Activated CD8-positive, alpha-beta memory T cell treated with anti-CD3 and anti-CD28 coated beads, Interleukin-2, amount 50 U/mL, for 1 hour (primary cell): Measurements from ENCODE around the gene TRIM42.

Experiments used
- DNase-seq: peaks from one replicate; pipeline ENCODE4 v3.0.0-alpha.2; 2020; ENCODE audit errors: extremely low read depth

TRIM42 gene

DNA sequence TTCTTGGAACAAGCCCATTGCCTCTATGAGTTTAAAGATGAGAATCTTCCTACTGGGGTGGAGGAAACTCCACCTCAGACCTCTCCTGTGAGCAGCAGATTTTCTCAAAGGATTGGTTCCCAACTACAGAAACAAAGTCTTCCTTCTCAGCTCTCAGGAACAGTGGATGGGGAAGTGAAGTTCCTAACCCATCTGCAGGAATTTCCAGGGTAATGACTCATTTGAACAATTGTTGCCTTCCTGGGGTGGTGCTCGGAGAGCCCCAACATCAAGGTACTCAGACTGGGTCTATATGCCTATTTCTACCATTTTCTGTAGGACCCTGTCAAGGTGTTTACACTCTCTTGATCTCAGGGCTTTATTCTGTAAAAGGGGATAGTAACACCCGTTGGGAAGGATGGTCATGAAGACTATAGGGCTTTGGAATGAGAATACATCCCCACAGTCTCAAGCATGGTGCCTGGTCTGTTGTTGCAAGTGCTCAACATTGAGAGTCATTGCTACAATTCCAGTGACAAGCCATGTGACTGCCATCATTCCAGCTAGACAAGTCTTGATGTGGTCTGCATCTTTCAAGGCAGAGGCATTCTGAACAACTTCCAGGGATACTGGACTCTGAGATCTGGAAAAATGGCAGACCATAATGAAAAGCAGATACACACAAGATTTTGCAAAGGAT lies 33.0 kb downstream of the TRIM42 start:
- DNase-seq: no peak

DNA sequence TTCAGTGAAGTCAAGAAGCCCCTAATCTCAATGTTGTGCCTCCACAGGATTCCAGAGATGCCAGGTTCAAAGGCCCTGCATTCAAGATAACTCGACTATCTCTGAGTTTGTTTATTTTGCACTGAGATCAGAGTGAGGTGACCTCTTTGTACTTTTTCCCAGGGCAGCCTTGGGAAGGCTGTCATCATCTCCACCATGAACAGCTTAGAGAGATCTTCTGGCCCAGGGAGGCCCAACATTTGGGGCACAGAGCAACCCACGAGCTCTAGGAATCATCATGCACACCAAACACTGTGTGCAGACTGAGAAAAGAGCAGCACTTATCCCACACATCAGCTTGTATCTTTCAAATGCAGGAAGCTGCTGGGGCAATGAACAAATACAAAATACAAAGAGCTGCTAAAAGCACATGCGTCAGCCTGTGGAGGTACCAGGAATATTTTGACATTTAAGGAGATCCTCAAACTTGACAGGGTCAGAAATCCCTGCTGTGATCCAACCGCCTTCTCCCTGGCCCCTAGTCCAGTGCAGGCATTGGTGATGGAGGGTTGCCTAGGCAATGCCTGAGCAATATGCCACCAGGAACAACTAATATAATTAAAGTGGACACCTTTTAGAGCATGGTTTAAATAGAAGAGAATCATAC lies 33.6 kb downstream of the TRIM42 start:
- DNase-seq: no peak

- no peak for DNase-seq
Measured at GRCh38 chr3:140712301-140712700, 34.4 kb downstream of the TRIM42 start.

DNA sequence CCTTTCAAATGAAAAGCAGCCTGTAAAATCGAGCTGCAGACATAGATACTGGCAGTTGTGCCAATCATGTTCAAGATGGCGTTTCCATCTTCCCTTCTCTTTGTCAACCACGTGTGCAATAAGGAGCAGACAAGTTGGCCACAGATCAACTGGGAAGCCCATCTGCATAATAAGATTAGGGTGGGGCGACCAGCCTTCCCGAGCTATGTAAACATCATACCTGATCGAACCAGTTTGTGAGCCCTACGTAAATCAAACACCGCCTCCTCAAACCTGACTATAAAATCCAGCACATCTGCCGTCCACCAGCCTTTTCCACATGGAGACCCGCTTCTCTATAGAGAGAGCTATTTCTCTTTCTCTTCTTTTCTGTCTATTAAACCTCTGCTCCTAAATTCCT lies 37.2 kb downstream of the TRIM42 start:
- DNase-seq: no peak

DNA sequence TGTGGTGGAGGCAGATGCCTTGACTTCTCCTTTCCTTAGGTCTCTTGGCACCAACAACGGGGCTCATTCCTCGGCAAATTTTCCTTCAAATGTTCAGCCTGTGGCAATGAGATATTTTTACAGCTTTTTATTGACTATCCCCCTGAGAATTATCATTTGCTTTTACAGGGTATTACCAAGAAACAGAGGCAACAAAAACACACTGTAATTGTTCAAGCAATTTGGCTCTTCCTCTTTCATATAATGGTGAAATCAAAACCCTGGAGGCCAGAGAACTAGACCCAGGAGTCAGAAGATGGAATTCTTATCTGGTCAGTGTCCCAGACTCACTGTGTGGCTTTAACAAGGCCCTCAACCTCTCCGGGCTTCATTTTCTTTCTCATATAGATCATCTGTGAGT lies 40.1 kb downstream of the TRIM42 start:
- no peak for DNase-seq

GRCh38 chr3:140719841-140720614 lies 42.2 kb downstream of the TRIM42 start:
- DNase-seq: no peak

DNA sequence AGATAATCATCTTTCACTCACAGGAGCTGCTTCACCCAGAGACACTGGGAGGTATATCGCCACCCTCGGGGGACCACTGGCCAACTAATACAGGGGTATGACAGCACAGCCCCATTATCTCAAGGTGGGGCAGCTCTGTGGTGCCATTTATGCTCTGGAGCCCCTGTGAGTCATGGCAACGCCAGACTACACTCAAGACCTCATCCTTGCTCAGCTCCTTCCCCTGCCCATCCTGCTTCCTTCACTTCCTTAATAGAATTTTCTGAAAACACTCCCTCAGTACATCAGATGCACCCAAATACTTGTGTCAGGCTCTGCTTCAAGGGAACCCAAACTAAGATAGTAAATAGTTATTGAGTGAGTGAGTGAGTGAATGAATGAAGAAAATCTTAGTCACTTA lies 45.7 kb downstream of the TRIM42 start:
- DNase-seq: no peak

- no peak for DNase-seq
Measured at GRCh38 chr3:140724856-140725812, 47.3 kb downstream of the TRIM42 start.

DNA sequence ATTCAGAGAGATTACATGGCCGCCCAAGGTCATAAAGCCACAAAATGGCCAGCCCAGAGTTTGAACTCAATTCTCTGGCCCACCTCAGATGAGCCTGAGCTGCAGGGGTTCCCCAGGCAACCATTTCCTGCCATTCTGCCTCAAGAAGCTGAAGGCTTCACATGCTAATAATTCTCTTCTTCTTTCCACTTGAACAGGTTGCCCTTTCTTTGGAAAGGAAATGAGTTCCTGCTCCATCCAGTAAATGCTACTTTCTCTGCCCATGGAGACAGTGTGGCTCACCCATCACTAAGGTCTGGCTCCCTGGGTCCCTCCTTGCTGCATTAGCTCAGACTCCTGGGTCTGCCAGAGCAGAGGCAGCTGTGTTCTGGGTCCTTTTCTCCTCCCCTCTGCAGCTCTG lies 48.2 kb downstream of the TRIM42 start:
- DNase-seq: no peak

DNA sequence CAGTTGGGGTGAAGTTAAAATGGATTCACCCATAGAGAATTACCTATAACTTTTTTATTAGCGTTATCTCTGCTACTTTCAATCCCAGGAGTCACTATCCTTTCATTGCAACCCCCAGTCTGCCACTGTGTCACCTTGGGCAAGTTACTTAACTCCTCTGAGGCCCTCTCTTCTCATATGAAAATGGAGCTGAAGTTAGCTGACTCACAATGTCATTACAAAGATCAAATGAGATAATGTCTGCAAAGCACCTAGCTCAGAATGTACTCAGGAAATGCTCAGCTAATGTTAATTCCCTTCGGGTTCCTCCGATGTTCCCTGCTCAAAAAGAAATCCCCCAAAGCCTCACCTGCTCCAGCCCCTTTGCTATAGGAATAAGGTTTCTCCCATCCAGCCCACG lies 50.0 kb downstream of the TRIM42 start:
- no peak for DNase-seq

DNA sequence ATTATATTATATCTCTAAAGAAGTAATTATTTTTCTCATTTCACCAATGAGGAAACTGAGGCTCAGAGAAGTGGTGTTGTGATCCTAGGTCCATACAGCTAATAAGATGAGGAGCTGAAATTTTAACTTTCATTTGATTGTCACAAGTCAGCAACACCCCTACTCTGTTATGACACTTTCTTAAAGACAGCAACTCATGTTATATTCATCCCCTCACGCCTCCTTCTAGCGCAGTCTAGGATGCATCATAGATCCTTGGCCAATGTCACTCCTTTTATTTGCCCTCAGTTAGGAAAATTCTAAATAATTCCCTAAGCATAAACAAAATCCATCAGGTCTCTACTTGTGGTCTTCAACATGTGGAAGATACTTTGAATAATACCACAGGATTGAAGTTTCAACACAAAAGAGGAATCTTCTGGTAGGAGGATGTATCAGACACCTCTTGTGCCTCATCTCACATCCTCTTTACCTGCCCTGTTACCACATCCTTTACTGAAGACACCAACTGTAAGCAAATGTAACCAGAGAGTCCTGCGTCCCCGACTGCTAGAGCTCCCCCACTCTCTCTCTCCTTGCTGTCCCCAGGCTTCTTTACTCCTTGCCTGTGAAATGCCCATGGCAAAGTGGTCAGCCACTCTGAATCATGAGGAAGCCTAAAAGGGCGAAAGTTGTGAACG lies 53.7 kb downstream of the TRIM42 start:
- no peak for DNase-seq

DNA sequence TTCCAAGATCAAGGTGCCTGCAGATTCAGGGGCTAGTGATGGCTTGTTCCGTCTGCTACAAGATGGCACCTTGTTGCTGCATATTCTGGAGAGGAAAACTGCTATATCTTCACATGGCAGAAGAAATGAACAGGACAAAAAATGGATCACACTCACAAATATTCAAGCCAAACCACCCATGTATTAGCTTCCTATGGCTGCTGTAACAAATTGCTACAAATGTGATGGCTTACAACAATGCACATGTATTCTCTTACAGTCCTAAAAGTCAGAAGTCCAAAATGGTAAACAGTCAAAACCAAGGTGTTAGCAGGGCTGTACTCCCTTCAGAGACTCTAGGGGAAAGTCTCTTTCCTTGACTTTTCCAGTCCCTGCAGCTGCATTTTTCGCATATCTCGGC lies 55.8 kb downstream of the TRIM42 start:
- DNase-seq: no peak

GRCh38 chr3:140736863-140737460 lies 59.1 kb downstream of the TRIM42 start:
- DNase-seq: no peak

- no peak for DNase-seq
Measured at GRCh38 chr3:140742116-140742515, 64.3 kb downstream of the TRIM42 start.

DNA sequence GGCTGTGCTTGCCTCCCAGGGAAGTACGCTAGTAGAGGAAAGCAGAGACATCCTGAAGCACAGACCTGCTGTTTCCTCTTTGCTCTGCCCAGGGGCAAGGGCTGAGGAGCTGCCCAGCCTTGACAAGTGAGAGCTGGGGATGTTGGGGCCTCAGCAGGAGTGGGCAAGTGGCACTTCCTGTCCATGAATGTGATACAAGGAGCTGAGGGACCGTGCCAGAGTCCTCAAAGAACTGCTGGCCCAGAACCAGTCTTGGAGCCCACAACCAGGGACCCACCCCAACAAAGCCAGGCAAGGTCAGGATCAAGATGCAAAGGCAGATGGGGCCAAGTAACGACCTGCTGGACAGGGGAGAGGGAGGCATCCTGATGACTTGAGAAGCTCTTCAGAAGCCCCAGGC lies 70.3 kb downstream of the TRIM42 start:
- DNase-seq: no peak

GRCh38 chr3:140748903-140749302 lies 71.0 kb downstream of the TRIM42 start:
- no peak for DNase-seq
